ENCODE results near the gene PC. TPM values are rescaled to one million over a fixed set of nuclear protein-coding genes. Genes with fewer than 3 reads are reported as not detected.

PC gene
- total RNA-seq, 6 donors from 2014 or later, result 5.0 to 49.9 (median 20.9) TPM

DNA sequence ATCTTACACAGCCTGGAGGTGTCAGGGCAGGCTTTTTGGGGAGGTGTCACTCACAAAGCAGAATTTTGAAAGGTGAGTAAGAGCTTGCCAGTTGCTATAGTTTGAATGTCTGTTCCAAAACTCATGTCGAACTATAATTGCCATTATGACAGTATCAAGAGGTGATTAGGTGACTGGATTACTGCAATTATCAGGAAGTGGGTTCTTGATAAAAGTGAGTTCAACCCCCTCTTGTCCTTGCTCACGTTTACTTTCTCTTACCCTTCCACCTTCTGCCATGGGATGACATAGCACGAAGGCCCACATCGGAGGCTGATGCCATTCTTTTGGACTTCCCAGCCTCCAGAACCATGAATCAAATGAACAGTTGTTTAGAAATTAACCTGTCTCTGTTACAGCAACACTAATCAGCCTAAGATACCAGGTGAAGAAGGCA is 12.2 kb upstream of the PC start:
- H3K4me3 ChIP-seq, result no peak overlapping the region
- WGBS, 2 donors, result 69 to 74% methylated on average over 4 of the region's 4 CpGs
- no peaks in the 10 kb centered on the region for H3K27me3 ChIP-seq
- peak overlapping the region in 3 of 4 donors; percentile 20 to 80 (median 24) for H3K27ac ChIP-seq
- no peaks in the 10 kb centered on the region for H3K36me3 ChIP-seq
- peaks cover 3 to 12% (median 8%) of the 10 kb centered on the region in 4 donors for H3K4me1 ChIP-seq
- H3K9me3 ChIP-seq, result no peaks in the 10 kb centered on the region
- ATAC-seq (ENCODE audit: low FRiP score in 2 of 2) (peak in 1 of 2 donors; percentile 2), DNase-seq (no peak)
- TF ChIP-seq EP300 (IDR thresholded peaks at IDR 0.05) (no peak), POLR2AphosphoS5 (IDR thresholded peaks at IDR 0.05) (no peak), POLR2A (IDR thresholded peaks at IDR 0.05) (no peak)
- TF ChIP-seq, protein P1, sequence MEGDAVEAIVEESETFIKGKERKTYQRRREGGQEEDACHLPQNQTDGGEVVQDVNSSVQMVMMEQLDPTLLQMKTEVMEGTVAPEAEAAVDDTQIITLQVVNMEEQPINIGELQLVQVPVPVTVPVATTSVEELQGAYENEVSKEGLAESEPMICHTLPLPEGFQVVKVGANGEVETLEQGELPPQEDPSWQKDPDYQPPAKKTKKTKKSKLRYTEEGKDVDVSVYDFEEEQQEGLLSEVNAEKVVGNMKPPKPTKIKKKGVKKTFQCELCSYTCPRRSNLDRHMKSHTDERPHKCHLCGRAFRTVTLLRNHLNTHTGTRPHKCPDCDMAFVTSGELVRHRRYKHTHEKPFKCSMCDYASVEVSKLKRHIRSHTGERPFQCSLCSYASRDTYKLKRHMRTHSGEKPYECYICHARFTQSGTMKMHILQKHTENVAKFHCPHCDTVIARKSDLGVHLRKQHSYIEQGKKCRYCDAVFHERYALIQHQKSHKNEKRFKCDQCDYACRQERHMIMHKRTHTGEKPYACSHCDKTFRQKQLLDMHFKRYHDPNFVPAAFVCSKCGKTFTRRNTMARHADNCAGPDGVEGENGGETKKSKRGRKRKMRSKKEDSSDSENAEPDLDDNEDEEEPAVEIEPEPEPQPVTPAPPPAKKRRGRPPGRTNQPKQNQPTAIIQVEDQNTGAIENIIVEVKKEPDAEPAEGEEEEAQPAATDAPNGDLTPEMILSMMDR (IDR thresholded peaks at IDR 0.05), result no peak

DNA sequence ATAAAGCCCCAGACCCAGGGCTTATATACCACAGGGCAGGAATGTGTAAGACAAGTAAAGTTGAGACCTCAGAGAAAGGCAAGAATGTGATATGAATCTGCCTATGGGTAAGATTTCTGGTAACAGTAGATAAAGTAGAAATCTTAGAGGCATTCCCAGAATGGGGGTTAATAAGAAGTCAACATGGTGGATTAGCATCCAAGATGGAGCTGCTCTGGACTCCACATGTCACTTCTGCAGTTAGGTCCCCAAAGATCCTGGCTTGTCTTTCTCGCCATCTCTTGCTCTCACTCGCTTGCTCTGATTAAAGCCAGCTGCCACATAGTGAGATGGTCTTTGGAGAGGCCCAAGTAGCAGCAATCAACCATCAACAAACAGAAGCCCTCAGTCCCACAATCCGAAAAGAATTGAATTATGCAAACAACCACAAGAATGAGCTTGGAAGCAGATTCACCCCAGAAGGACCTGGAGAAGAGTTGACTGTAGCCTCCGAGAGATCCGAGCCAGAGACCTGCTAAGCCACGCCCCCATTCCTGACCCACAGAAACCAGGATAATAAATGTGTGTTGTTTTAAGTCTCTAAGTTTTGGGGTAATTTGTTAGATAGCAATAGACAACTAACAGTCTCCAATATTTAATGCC is 11.5 kb upstream of the PC start:
- Histone ChIP-seq H3K27ac (peak overlapping the region in 3 of 4 donors; percentile 20 to 80 (median 24)), H3K36me3 (no peaks in the 10 kb centered on the region), H3K4me3 (no peak overlapping the region), H3K4me1 (peaks cover 3 to 12% (median 8%) of the 10 kb centered on the region in 4 donors), H3K9me3 (no peaks in the 10 kb centered on the region), H3K27me3 (no peaks in the 10 kb centered on the region)
- 90 to 93% methylated on average over 6 of the region's 6 CpGs for WGBS, 2 donors
- ATAC-seq (ENCODE audit: low FRiP score in 2 of 2), result no peak
- TF ChIP-seq, protein P1 (IDR thresholded peaks at IDR 0.05), result no peak
- TF ChIP-seq EP300 (IDR thresholded peaks at IDR 0.05) (no peak), POLR2AphosphoS5 (IDR thresholded peaks at IDR 0.05) (no peak), POLR2A (IDR thresholded peaks at IDR 0.05) (no peak)
- no peak for DNase-seq

DNA sequence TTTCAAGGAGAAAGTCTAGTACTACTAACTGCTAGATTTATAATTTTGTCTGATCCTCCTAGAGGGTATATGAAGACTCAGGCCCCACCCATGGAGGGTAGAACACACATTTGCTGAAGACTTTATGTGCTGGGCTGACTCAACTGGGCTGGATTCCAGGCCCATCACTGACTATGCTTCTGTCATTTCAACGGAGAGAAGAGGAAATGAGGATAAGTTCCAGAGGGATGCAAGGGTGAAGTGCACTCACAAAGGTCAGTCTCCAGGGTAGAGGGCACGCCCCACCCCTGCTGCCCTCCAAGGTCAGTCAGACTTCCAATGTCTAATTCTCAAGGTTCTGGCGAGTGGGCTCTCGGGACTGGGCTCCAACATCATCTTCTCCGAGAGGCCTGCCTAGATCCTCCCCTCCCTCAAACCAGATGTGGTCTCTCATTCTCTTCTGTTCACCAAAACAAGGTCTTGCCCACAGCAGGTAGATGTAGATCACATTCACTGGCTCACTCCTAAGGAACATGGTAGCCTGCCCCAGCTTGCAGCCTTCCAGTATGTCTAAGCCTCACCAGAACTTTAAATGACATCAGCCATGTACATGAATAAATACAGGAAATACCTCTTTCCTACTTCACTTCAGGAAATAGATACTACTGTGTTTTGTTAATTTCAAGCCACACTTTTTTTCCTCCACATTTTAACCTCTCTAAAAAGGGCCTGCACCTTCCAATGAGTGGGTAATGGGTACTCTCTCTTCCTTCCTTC is 9.7 kb upstream of the PC start:
- ATAC-seq (ENCODE audit: low FRiP score in 2 of 2), result peak in 1 of 2 donors; percentile 36
- Histone ChIP-seq H3K27ac (no peak overlapping the region), H3K4me1 (peaks cover 3 to 12% (median 8%) of the 10 kb centered on the region in 4 donors), H3K27me3 (no peaks in the 10 kb centered on the region), H3K9me3 (no peaks in the 10 kb centered on the region), H3K4me3 (no peak overlapping the region), H3K36me3 (no peaks in the 10 kb centered on the region)
- DNase-seq, result peak in 1 of 2 donors; percentile 29
- 57 to 72% methylated on average over 5 of the region's 5 CpGs for WGBS, 2 donors
- TF ChIP-seq, protein P1 (IDR thresholded peaks at IDR 0.05), result no peak
- TF ChIP-seq POLR2AphosphoS5 (IDR thresholded peaks at IDR 0.05), result no peak
- no peak for TF ChIP-seq POLR2A (IDR thresholded peaks at IDR 0.05)
- no peak for TF ChIP-seq EP300 (IDR thresholded peaks at IDR 0.05)

DNA sequence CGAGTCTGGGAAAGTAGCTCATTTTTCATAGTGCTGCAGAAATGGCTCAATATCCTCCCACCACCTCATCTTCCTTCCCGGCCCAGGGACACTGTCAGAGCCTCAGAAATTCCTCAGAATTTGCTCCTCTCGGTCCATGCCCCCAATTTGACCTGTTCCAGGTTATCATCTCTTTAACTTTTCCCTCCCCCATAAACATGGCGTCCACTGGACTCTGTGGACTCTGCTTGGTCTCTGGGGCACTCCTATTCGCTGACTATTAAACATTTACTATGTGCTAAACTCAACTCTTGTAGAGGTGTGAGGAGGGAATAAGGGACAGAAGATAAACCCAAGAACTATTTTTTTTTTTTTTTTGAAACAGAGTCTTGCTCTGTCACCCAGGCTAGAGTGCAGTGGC is 8.2 kb upstream of the PC start:
- no peak overlapping the region for H3K4me3 ChIP-seq
- WGBS, 2 donors, result 71 to 74% methylated on average over 5 of the region's 5 CpGs
- peaks cover 3 to 12% (median 6%) of the 10 kb centered on the region in 4 donors for H3K4me1 ChIP-seq
- H3K36me3 ChIP-seq, result no peaks in the 10 kb centered on the region
- no peak for DNase-seq
- no peaks in the 10 kb centered on the region for H3K27me3 ChIP-seq
- ATAC-seq (ENCODE audit: low FRiP score in 2 of 2), result no peak
- TF ChIP-seq EP300 (IDR thresholded peaks at IDR 0.05) (no peak), POLR2AphosphoS5 (IDR thresholded peaks at IDR 0.05) (no peak), POLR2A (IDR thresholded peaks at IDR 0.05) (no peak)
- TF ChIP-seq, protein P1 (IDR thresholded peaks at IDR 0.05), result no peak
- H3K9me3 ChIP-seq, result no peaks in the 10 kb centered on the region
- H3K27ac ChIP-seq, result no peak overlapping the region
